GM12873 (cell line): ENCODE data around the gene ZNF511.

Experiments
- CTCF ChIP-seq: IDR thresholded peaks from 2 replicates; pipeline ENCODE4 v1.5.1; 2012; ENCODE audit warnings: low read depth, mild to moderate bottlenecking, moderate library complexity, low read length, control low read depth; ENCODE audit not compliant: insufficient read depth; ENCODE audit errors: missing control alignments

Gene ZNF511

GRCh38 chr10:133309100-133309719 lies 496 bp downstream of the ZNF511 start:
- no peak for TF ChIP-seq CTCF

GRCh38 chr10:133309720-133310398 lies 1.1 kb downstream of the ZNF511 start:
- TF ChIP-seq CTCF, result no peak

GRCh38 chr10:133310399-133310755 lies 1.7 kb downstream of the ZNF511 start:
- no peak for TF ChIP-seq CTCF

- TF ChIP-seq CTCF, result no peak
Observed at GRCh38 chr10:133310789-133311188, 2.1 kb downstream of the ZNF511 start.

GRCh38 chr10:133311570-133311969 lies 2.9 kb downstream of the ZNF511 start:
- no peak for TF ChIP-seq CTCF

GRCh38 chr10:133312016-133312768 lies 3.5 kb downstream of the ZNF511 start:
- no peak for TF ChIP-seq CTCF

- TF ChIP-seq CTCF, result no peak
Observed at GRCh38 chr10:133312769-133313145, 4.0 kb downstream of the ZNF511 start.
